ENCODE measurements around the gene FOXK2. TPM values are rescaled to one million over a fixed set of nuclear protein-coding genes. Genes with fewer than 3 reads are reported as not detected.

The FOXK2 gene
- polyA plus RNA-seq, 4 donors: 11.6 to 25.9 (median 18.0) TPM

- no peak overlapping the region for H3K27ac ChIP-seq (ENCODE audit: low read depth in 1 of 3, low read length in 2 of 3)
- H3K36me3 ChIP-seq (ENCODE audit: control insufficient read depth in 3 of 3, insufficient read depth in 2 of 3, low read depth in 1 of 3, low read length in 3 of 3): peaks cover 5 to 74% (median 7%) of the 10 kb centered on the region in 3 donors
- no peaks in the 10 kb centered on the region for H3K27me3 ChIP-seq (ENCODE audit: control insufficient read depth in 3 of 3, insufficient read depth in 3 of 3, low read length in 3 of 3)
- FAIRE-seq (no peak), DNase-seq (no peak)
- H3K9me3 ChIP-seq (ENCODE audit: control insufficient read depth in 2 of 2, insufficient read depth in 1 of 2, low read depth in 1 of 2, low read length in 1 of 2): no peaks in the 10 kb centered on the region
- 93 to 94% (median 93%) methylated on average over 26 to 27 of the region's 27 CpGs for WGBS, 3 donors
- H3K4me1 ChIP-seq (ENCODE audit: control insufficient read depth in 3 of 3, insufficient read depth in 2 of 3, low read depth in 1 of 3, low read length in 2 of 3): peaks cover 0 to 12% (median 0%) of the 10 kb centered on the region in 3 donors
- no peak overlapping the region for H3K4me3 ChIP-seq (ENCODE audit: low read depth in 1 of 3, low read length in 3 of 3)
Measured at GRCh38 chr17:82588266-82589175, 69.0 kb downstream of the FOXK2 start.

- no peaks in the 10 kb centered on the region for H3K27me3 ChIP-seq (ENCODE audit: control insufficient read depth in 3 of 3, insufficient read depth in 3 of 3, low read length in 3 of 3)
- DNase-seq (no peak), FAIRE-seq (no peak)
- no peaks in the 10 kb centered on the region for H3K9me3 ChIP-seq (ENCODE audit: control insufficient read depth in 2 of 2, insufficient read depth in 1 of 2, low read depth in 1 of 2, low read length in 1 of 2)
- no peak overlapping the region for H3K4me3 ChIP-seq (ENCODE audit: low read depth in 1 of 3, low read length in 3 of 3)
- H3K36me3 ChIP-seq (ENCODE audit: control insufficient read depth in 3 of 3, insufficient read depth in 2 of 3, low read depth in 1 of 3, low read length in 3 of 3): peaks cover 3 to 68% (median 5%) of the 10 kb centered on the region in 3 donors
- WGBS, 3 donors: 58 to 85% (median 73%) methylated on average over 6 of the region's 6 CpGs
- no peak overlapping the region for H3K27ac ChIP-seq (ENCODE audit: low read depth in 1 of 3, low read length in 2 of 3)
- peaks cover 4 to 18% (median 4%) of the 10 kb centered on the region in 3 donors for H3K4me1 ChIP-seq (ENCODE audit: control insufficient read depth in 3 of 3, insufficient read depth in 2 of 3, low read depth in 1 of 3, low read length in 2 of 3)
Measured at GRCh38 chr17:82589851-82590180, 70.3 kb downstream of the FOXK2 start.

GRCh38 chr17:82590216-82590615 is 70.7 kb downstream of the FOXK2 start:
- 83 to 92% (median 87%) methylated on average over 6 of the region's 6 CpGs for WGBS, 3 donors
- no peak overlapping the region for H3K27ac ChIP-seq (ENCODE audit: low read depth in 1 of 3, low read length in 2 of 3)
- FAIRE-seq: no peak

GRCh38 chr17:82590881-82591539 is 71.5 kb downstream of the FOXK2 start:
- Histone ChIP-seq H3K4me3 (ENCODE audit: low read depth in 1 of 3, low read length in 3 of 3) (no peak overlapping the region), H3K27me3 (ENCODE audit: control insufficient read depth in 3 of 3, insufficient read depth in 3 of 3, low read length in 3 of 3) (no peaks in the 10 kb centered on the region), H3K27ac (ENCODE audit: low read depth in 1 of 3, low read length in 2 of 3) (peak overlapping the region in 1 of 3 donors; percentile 78), H3K4me1 (ENCODE audit: control insufficient read depth in 3 of 3, insufficient read depth in 2 of 3, low read depth in 1 of 3, low read length in 2 of 3) (peaks cover 4 to 18% (median 4%) of the 10 kb centered on the region in 3 donors), H3K9me3 (ENCODE audit: control insufficient read depth in 2 of 2, insufficient read depth in 1 of 2, low read depth in 1 of 2, low read length in 1 of 2) (no peaks in the 10 kb centered on the region), H3K36me3 (ENCODE audit: control insufficient read depth in 3 of 3, insufficient read depth in 2 of 3, low read depth in 1 of 3, low read length in 3 of 3) (peaks cover 2 to 70% (median 3%) of the 10 kb centered on the region in 3 donors)
- FAIRE-seq (no peak), DNase-seq (no peak)
- WGBS, 3 donors: 69 to 77% (median 72%) methylated on average over 16 to 17 of the region's 17 CpGs

More at GRCh38 chr17:82590216-82590615, 70.7 kb downstream of the FOXK2 start:
- peaks cover 3 to 68% (median 5%) of the 10 kb centered on the region in 3 donors for H3K36me3 ChIP-seq (ENCODE audit: control insufficient read depth in 3 of 3, insufficient read depth in 2 of 3, low read depth in 1 of 3, low read length in 3 of 3)
- H3K9me3 ChIP-seq (ENCODE audit: control insufficient read depth in 2 of 2, insufficient read depth in 1 of 2, low read depth in 1 of 2, low read length in 1 of 2): no peaks in the 10 kb centered on the region
- H3K4me1 ChIP-seq (ENCODE audit: control insufficient read depth in 3 of 3, insufficient read depth in 2 of 3, low read depth in 1 of 3, low read length in 2 of 3): peaks cover 4 to 18% (median 4%) of the 10 kb centered on the region in 3 donors
- DNase-seq: no peak
- H3K4me3 ChIP-seq (ENCODE audit: low read depth in 1 of 3, low read length in 3 of 3): no peak overlapping the region
- H3K27me3 ChIP-seq (ENCODE audit: control insufficient read depth in 3 of 3, insufficient read depth in 3 of 3, low read length in 3 of 3): no peaks in the 10 kb centered on the region

- Histone ChIP-seq H3K9me3 (ENCODE audit: control insufficient read depth in 2 of 2, insufficient read depth in 1 of 2, low read depth in 1 of 2, low read length in 1 of 2) (no peaks in the 10 kb centered on the region), H3K4me3 (ENCODE audit: low read depth in 1 of 3, low read length in 3 of 3) (no peak overlapping the region), H3K27ac (ENCODE audit: low read depth in 1 of 3, low read length in 2 of 3) (peak overlapping the region; percentile 77 to 85 (median 78)), H3K27me3 (ENCODE audit: control insufficient read depth in 3 of 3, insufficient read depth in 3 of 3, low read length in 3 of 3) (no peaks in the 10 kb centered on the region), H3K36me3 (ENCODE audit: control insufficient read depth in 3 of 3, insufficient read depth in 2 of 3, low read depth in 1 of 3, low read length in 3 of 3) (peaks cover 0 to 74% (median 2%) of the 10 kb centered on the region in 3 donors), H3K4me1 (ENCODE audit: control insufficient read depth in 3 of 3, insufficient read depth in 2 of 3, low read depth in 1 of 3, low read length in 2 of 3) (peaks cover 4 to 18% (median 4%) of the 10 kb centered on the region in 3 donors)
- peak; percentile 45 to 70 for DNase-seq
- FAIRE-seq: no peak
- 49 to 61% (median 53%) methylated on average over 9 of the region's 9 CpGs for WGBS, 3 donors
Measured at GRCh38 chr17:82592289-82592766, 72.8 kb downstream of the FOXK2 start.

GRCh38 chr17:82592767-82593589 is 73.4 kb downstream of the FOXK2 start:
- 14 to 17% (median 16%) methylated on average over 27 to 29 of the region's 29 CpGs for WGBS, 3 donors
- Histone ChIP-seq H3K9me3 (ENCODE audit: control insufficient read depth in 2 of 2, insufficient read depth in 1 of 2, low read depth in 1 of 2, low read length in 1 of 2) (no peaks in the 10 kb centered on the region), H3K27ac (ENCODE audit: low read depth in 1 of 3, low read length in 2 of 3) (peak overlapping the region; percentile 78 to 92 (median 85)), H3K4me3 (ENCODE audit: low read depth in 1 of 3, low read length in 3 of 3) (peak overlapping the region; percentile 16 to 75 (median 55)), H3K27me3 (ENCODE audit: control insufficient read depth in 3 of 3, insufficient read depth in 3 of 3, low read length in 3 of 3) (no peaks in the 10 kb centered on the region), H3K36me3 (ENCODE audit: control insufficient read depth in 3 of 3, insufficient read depth in 2 of 3, low read depth in 1 of 3, low read length in 3 of 3) (peaks cover 0 to 73% (median 2%) of the 10 kb centered on the region in 3 donors), H3K4me1 (ENCODE audit: control insufficient read depth in 3 of 3, insufficient read depth in 2 of 3, low read depth in 1 of 3, low read length in 2 of 3) (peaks cover 4 to 18% (median 4%) of the 10 kb centered on the region in 3 donors)
- FAIRE-seq (no peak), DNase-seq (peak; percentile 80 to 84)

- DNase-seq: no peak
- H3K4me3 ChIP-seq (ENCODE audit: low read depth in 1 of 3, low read length in 3 of 3): peak overlapping the region; percentile 16 to 75 (median 55)
- 51 to 58% (median 52%) methylated on average over 28 to 29 of the region's 29 CpGs for WGBS, 3 donors
- peak overlapping the region; percentile 78 to 92 (median 85) for H3K27ac ChIP-seq (ENCODE audit: low read depth in 1 of 3, low read length in 2 of 3)
- H3K4me1 ChIP-seq (ENCODE audit: control insufficient read depth in 3 of 3, insufficient read depth in 2 of 3, low read depth in 1 of 3, low read length in 2 of 3): peaks cover 4 to 18% (median 4%) of the 10 kb centered on the region in 3 donors
- FAIRE-seq: no peak
- peaks cover 0 to 72% (median 2%) of the 10 kb centered on the region in 3 donors for H3K36me3 ChIP-seq (ENCODE audit: control insufficient read depth in 3 of 3, insufficient read depth in 2 of 3, low read depth in 1 of 3, low read length in 3 of 3)
- no peaks in the 10 kb centered on the region for H3K9me3 ChIP-seq (ENCODE audit: control insufficient read depth in 2 of 2, insufficient read depth in 1 of 2, low read depth in 1 of 2, low read length in 1 of 2)
- H3K27me3 ChIP-seq (ENCODE audit: control insufficient read depth in 3 of 3, insufficient read depth in 3 of 3, low read length in 3 of 3): no peaks in the 10 kb centered on the region
Measured at GRCh38 chr17:82593590-82594087, 74.1 kb downstream of the FOXK2 start.
